ENCODE results near the gene OR51A7. TPM values are rescaled to one million over a fixed set of nuclear protein-coding genes. Genes with fewer than 3 reads are reported as not detected.

Gene OR51A7
- polyA plus RNA-seq, 1 donor (not counting 4 experiments of a cell fraction or from before 2014, with no cell fraction given): not detected

DNA sequence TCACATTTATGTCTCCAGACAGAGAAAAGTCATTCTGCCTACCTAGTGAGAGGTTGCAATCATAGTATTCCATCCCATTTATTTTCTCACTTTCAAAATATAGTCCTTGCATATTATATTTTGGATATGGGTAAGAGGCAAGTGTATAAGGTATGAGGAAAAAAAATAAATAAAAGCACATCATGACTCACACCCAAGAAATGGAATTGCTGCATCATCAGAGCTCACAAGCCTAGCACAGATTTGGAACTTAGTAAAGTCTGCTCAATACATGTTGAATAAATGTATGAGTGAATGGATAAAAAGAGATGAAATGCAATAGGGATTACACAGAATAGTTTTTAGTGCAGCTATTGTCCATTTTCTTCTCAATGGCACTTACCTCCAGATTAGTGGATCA lies 23.0 kb downstream of the OR51A7 start:
- TF ChIP-seq, protein P1, sequence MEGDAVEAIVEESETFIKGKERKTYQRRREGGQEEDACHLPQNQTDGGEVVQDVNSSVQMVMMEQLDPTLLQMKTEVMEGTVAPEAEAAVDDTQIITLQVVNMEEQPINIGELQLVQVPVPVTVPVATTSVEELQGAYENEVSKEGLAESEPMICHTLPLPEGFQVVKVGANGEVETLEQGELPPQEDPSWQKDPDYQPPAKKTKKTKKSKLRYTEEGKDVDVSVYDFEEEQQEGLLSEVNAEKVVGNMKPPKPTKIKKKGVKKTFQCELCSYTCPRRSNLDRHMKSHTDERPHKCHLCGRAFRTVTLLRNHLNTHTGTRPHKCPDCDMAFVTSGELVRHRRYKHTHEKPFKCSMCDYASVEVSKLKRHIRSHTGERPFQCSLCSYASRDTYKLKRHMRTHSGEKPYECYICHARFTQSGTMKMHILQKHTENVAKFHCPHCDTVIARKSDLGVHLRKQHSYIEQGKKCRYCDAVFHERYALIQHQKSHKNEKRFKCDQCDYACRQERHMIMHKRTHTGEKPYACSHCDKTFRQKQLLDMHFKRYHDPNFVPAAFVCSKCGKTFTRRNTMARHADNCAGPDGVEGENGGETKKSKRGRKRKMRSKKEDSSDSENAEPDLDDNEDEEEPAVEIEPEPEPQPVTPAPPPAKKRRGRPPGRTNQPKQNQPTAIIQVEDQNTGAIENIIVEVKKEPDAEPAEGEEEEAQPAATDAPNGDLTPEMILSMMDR (optimal IDR thresholded peaks at IDR 0.05 in 1 of 3, IDR thresholded peaks at IDR 0.05 in 1 of 3, conservative IDR thresholded peaks at IDR 0.05 in 1 of 3; ENCODE audit: extremely low read depth in 1 of 3, insufficient read depth in 2 of 3, low read length in 3 of 3): no peak
- TF ChIP-seq EZH2 (IDR thresholded peaks at IDR 0.05; ENCODE audit: low read length): no peak
- dilution Hi-C loops (cut with MboI; ENCODE audit: extremely low pct_ligation_motif_present, low sequenced_read_pairs): no loop called here
- Histone ChIP-seq H3K9me1 (ENCODE audit: control insufficient read depth, extremely low read depth, insufficient read depth, low read length) (no peaks in the 10 kb centered on the region), H3K9me3 (ENCODE audit: control insufficient read depth, low read depth, low read length) (no peaks in the 10 kb centered on the region), H3K27ac (ENCODE audit: control insufficient read depth, insufficient read depth, low read length) (no peak overlapping the region), H2AFZ (ENCODE audit: control insufficient read depth, low read length) (no peak overlapping the region), H3K9ac (ENCODE audit: control insufficient read depth, extremely low read depth, insufficient read depth, low read length) (no peak overlapping the region), H3K36me3 (ENCODE audit: control insufficient read depth in 2 of 2, extremely low read depth in 1 of 2, insufficient read depth in 2 of 2, low read length in 2 of 2) (no peaks in the 10 kb centered on the region), H3K4me3 (ENCODE audit: control insufficient read depth in 2 of 3, extremely low read depth in 1 of 3, insufficient read depth in 2 of 3, low read depth in 1 of 3, low read length in 3 of 3) (no peak overlapping the region), H3K27me3 (ENCODE audit: control insufficient read depth, extremely low read depth, insufficient read depth, low read length) (no peaks in the 10 kb centered on the region), H3K4me2 (ENCODE audit: control insufficient read depth, extremely low read depth, insufficient read depth, low read depth, low read length) (no peak overlapping the region), H3K79me2 (ENCODE audit: control insufficient read depth, insufficient read depth, low read length) (no peaks in the 10 kb centered on the region), H4K20me1 (ENCODE audit: control insufficient read depth, extremely low read depth, insufficient read depth, low read length) (no peaks in the 10 kb centered on the region), H3K4me1 (ENCODE audit: control insufficient read depth, extremely low read depth, insufficient read depth, low read length) (no peaks in the 10 kb centered on the region)
- DNase-seq (ENCODE audit: low read depth, low spot score) (no peak), FAIRE-seq (no peak)

DNA sequence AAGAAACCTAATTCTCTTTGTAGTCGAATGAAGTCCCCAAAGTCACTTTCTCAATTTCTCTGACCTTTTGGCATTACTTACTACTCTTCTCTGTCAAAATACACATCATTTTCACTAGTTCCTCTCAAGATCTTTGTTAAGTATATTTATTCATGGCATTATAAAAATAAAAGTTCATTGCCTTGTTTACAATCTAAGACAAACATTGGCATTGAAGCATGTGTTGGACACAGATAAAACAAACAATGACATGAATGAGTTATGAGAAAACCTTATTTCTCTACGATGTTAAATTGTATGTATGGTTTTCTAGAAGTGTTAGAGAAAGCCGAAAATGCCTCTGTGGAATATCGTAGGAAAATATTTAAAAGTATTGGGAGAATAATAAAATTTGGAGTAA lies 29.2 kb downstream of the OR51A7 start:
- Histone ChIP-seq H3K4me1 (ENCODE audit: control insufficient read depth, extremely low read depth, insufficient read depth, low read length) (no peaks in the 10 kb centered on the region), H3K9ac (ENCODE audit: control insufficient read depth, extremely low read depth, insufficient read depth, low read length) (no peak overlapping the region), H4K20me1 (ENCODE audit: control insufficient read depth, extremely low read depth, insufficient read depth, low read length) (no peaks in the 10 kb centered on the region), H2AFZ (ENCODE audit: control insufficient read depth, low read length) (no peak overlapping the region), H3K36me3 (ENCODE audit: control insufficient read depth in 2 of 2, extremely low read depth in 1 of 2, insufficient read depth in 2 of 2, low read length in 2 of 2) (no peaks in the 10 kb centered on the region), H3K9me1 (ENCODE audit: control insufficient read depth, extremely low read depth, insufficient read depth, low read length) (no peaks in the 10 kb centered on the region), H3K4me3 (ENCODE audit: control insufficient read depth in 2 of 3, extremely low read depth in 1 of 3, insufficient read depth in 2 of 3, low read depth in 1 of 3, low read length in 3 of 3) (no peak overlapping the region), H3K9me3 (ENCODE audit: control insufficient read depth, low read depth, low read length) (no peaks in the 10 kb centered on the region), H3K27me3 (ENCODE audit: control insufficient read depth, extremely low read depth, insufficient read depth, low read length) (no peaks in the 10 kb centered on the region), H3K79me2 (ENCODE audit: control insufficient read depth, insufficient read depth, low read length) (no peaks in the 10 kb centered on the region), H3K4me2 (ENCODE audit: control insufficient read depth, extremely low read depth, insufficient read depth, low read depth, low read length) (no peak overlapping the region), H3K27ac (ENCODE audit: control insufficient read depth, insufficient read depth, low read length) (no peak overlapping the region)
- dilution Hi-C loops (cut with MboI; ENCODE audit: extremely low pct_ligation_motif_present, low sequenced_read_pairs): no loop called here
- FAIRE-seq (no peak), DNase-seq (ENCODE audit: low read depth, low spot score) (no peak)
- TF ChIP-seq, protein P1 (optimal IDR thresholded peaks at IDR 0.05 in 1 of 3, IDR thresholded peaks at IDR 0.05 in 1 of 3, conservative IDR thresholded peaks at IDR 0.05 in 1 of 3; ENCODE audit: extremely low read depth in 1 of 3, insufficient read depth in 2 of 3, low read length in 3 of 3): no peak
- TF ChIP-seq EZH2 (IDR thresholded peaks at IDR 0.05; ENCODE audit: low read length): no peak
